HEK293 (cell line): ENCODE measurements around the gene UROC1.

Experiments
- CTCF ChIA-PET: fragments of 350-600 bp; formaldehyde crosslinking; extraction: SDS; loops from one replicate; lab custom pipeline; 2021; ENCODE audit warnings: antibody characterized with exemption; lab: Yijun Ruan, JAX
- POLR2A ChIA-PET: fragments of 300-600 bp; formaldehyde crosslinking; extraction: SDS; loops from one replicate; lab custom pipeline; 2020; ENCODE audit warnings: antibody characterized with exemption, inconsistent platforms; lab: Yijun Ruan, JAX
- H3K27ac ChIP-seq: fragments of 200-500 bp; sonication (Bioruptor generic); 2 replicates; pipeline ENCODE4 v1.5.1; 2014; ENCODE audit warnings: low read depth, low read length, control low read depth, inconsistent platforms; ENCODE audit errors: extremely low read depth
- H3K36me3 ChIP-seq, 2 experiments: fragments of 200-500 bp in 1 of 2; sonication (Bioruptor generic) in 1 of 2; 1 replicate in 1 of 2; 2 replicates in 1 of 2; pipeline ENCODE4 v1.5.1; 2014 to 2017; ENCODE audit warnings: inconsistent platforms in 2 of 2, low read length in 2 of 2; ENCODE audit not compliant: control insufficient read depth in 2 of 2, insufficient read depth in 1 of 2
- H3K4me1 ChIP-seq: fragments of 200-500 bp; sonication (Bioruptor generic); 2 replicates; pipeline ENCODE4 v1.5.1; 2014; ENCODE audit warnings: mild to moderate bottlenecking, low read length, inconsistent platforms; ENCODE audit not compliant: control insufficient read depth, insufficient read depth
- H3K4me3 ChIP-seq: 2 replicates; pipeline ENCODE4 v1.5.1; 2011; ENCODE audit warnings: low read depth, mild to moderate bottlenecking, control low read depth, low read length, moderate library complexity
- H3K9me3 ChIP-seq: fragments of 200-500 bp; sonication (Bioruptor generic); 2 replicates; pipeline ENCODE4 v1.5.1; 2014; ENCODE audit warnings: low read depth, low read length, inconsistent platforms; ENCODE audit not compliant: control insufficient read depth, insufficient read depth
- AEBP2 ChIP-seq: fragments of 450-650 bp; formaldehyde crosslinking; IDR thresholded peaks from 2 replicates; pipeline ENCODE4 v1.5.1; 2016; ENCODE audit warnings: missing biosample characterization, missing genetic modification characterization, borderline replicate concordance
- GFI1B ChIP-seq: fragments of 450-650 bp; formaldehyde crosslinking; IDR thresholded peaks from 2 replicates; pipeline ENCODE4 v1.5.1; 2016; ENCODE audit warnings: missing biosample characterization, missing genetic modification characterization
- GLI4 ChIP-seq: fragments of 450-650 bp; formaldehyde crosslinking; IDR thresholded peaks from 2 replicates; pipeline ENCODE4 v1.5.1; 2016; ENCODE audit warnings: missing biosample characterization, missing genetic modification characterization
- IKZF3 ChIP-seq: fragments of 450-650 bp; IDR thresholded peaks from 2 replicates; pipeline ENCODE4 v1.5.0; 2018; ENCODE audit warnings: missing biosample characterization, mild to moderate bottlenecking, missing genetic modification characterization, moderate library complexity
- KLF10 ChIP-seq: fragments of 450-650 bp; IDR thresholded peaks from 2 replicates; pipeline ENCODE4 v1.5.1; 2018; ENCODE audit warnings: missing biosample characterization, mild to moderate bottlenecking, missing genetic modification characterization
- PRDM1 ChIP-seq: fragments of 450-650 bp; formaldehyde crosslinking; IDR thresholded peaks from 2 replicates; pipeline ENCODE4; 2016; ENCODE audit warnings: missing biosample characterization, missing genetic modification characterization
- SCRT2 ChIP-seq: fragments of 450-650 bp; formaldehyde crosslinking; IDR thresholded peaks from 2 replicates; pipeline ENCODE4 v1.5.1; 2016; ENCODE audit warnings: missing biosample characterization, missing genetic modification characterization
- ZBTB26 ChIP-seq: fragments of 450-650 bp; formaldehyde crosslinking; optimal IDR thresholded peaks from 2 replicates; pipeline ENCODE3; 2016; ENCODE audit warnings: missing biosample characterization, mild to moderate bottlenecking, missing genetic modification characterization
- ZBTB8A ChIP-seq: fragments of 450-650 bp; formaldehyde crosslinking; IDR thresholded peaks from 2 replicates; pipeline ENCODE4 v1.5.1; 2016; ENCODE audit warnings: missing biosample characterization, missing genetic modification characterization
- ZFP69B ChIP-seq: fragments of 450-650 bp; formaldehyde crosslinking; IDR thresholded peaks from 2 replicates; pipeline ENCODE4 v1.5.1; 2016; ENCODE audit warnings: missing biosample characterization, missing genetic modification characterization
- ZNF157 ChIP-seq: fragments of 450-650 bp; formaldehyde crosslinking; IDR thresholded peaks from 2 replicates; pipeline ENCODE4 v1.5.1; 2016; ENCODE audit warnings: missing biosample characterization, missing genetic modification characterization
- ZNF18 ChIP-seq: fragments of 450-650 bp; formaldehyde crosslinking; IDR thresholded peaks from 2 replicates; pipeline ENCODE4 v1.5.1; 2016; ENCODE audit warnings: missing biosample characterization, missing genetic modification characterization
- ZNF324 ChIP-seq: fragments of 450-650 bp; formaldehyde crosslinking; IDR thresholded peaks from 2 replicates; pipeline ENCODE4 v1.5.1; 2016; ENCODE audit warnings: missing biosample characterization, missing genetic modification characterization
- ZNF398 ChIP-seq: fragments of 450-650 bp; formaldehyde crosslinking; IDR thresholded peaks from 2 replicates; pipeline ENCODE4 v1.5.1; 2017; ENCODE audit warnings: missing biosample characterization, missing genetic modification characterization
- ZNF404 ChIP-seq: fragments of 450-650 bp; formaldehyde crosslinking; IDR thresholded peaks from 2 replicates; pipeline ENCODE4 v1.5.1; 2017; ENCODE audit warnings: missing biosample characterization, missing genetic modification characterization
- ZNF488 ChIP-seq: fragments of 450-650 bp; formaldehyde crosslinking; IDR thresholded peaks from 2 replicates; pipeline ENCODE4 v1.5.1; 2016; ENCODE audit warnings: missing biosample characterization, missing genetic modification characterization
- ZNF514 ChIP-seq: fragments of 450-650 bp; formaldehyde crosslinking; IDR thresholded peaks from 2 replicates; pipeline ENCODE4 v1.5.1; 2016; ENCODE audit warnings: missing biosample characterization, missing genetic modification characterization
- ZNF518A ChIP-seq: fragments of 450-650 bp; formaldehyde crosslinking; conservative IDR thresholded peaks from 2 replicates; pipeline ENCODE4 v1.5.1; 2016; ENCODE audit warnings: low read depth, missing biosample characterization, missing genetic modification characterization
- ZNF600 ChIP-seq: fragments of 450-650 bp; formaldehyde crosslinking; IDR thresholded peaks from 2 replicates; pipeline ENCODE4 v1.5.1; 2016; ENCODE audit warnings: missing biosample characterization, missing genetic modification characterization
- ZNF654 ChIP-seq: fragments of 450-650 bp; formaldehyde crosslinking; IDR thresholded peaks from 2 replicates; pipeline ENCODE4 v1.5.1; 2016; ENCODE audit warnings: low read depth, missing biosample characterization, missing genetic modification characterization
- ZNF843 ChIP-seq: fragments of 450-650 bp; formaldehyde crosslinking; IDR thresholded peaks from 2 replicates; pipeline ENCODE4 v1.5.1; 2016; ENCODE audit warnings: missing biosample characterization, missing genetic modification characterization

Gene UROC1

GRCh38 chr3:126477061-126477380 lies 40.6 kb downstream of the UROC1 start:
- Histone ChIP-seq H3K36me3 (peaks cover 0 to 1% of the 10 kb centered on the region in 2 experiments; a peak in 1 of 3 replicates), H3K4me1 (peaks cover 8% of the 10 kb centered on the region; the same call in 1 of the 2 replicates), H3K9me3 (no peaks in the 10 kb centered on the region), H3K27ac (no peak overlapping the region), H3K4me3 (no peak overlapping the region)
- TF ChIP-seq GLI4 (tag by site-specific recombination) (no peak), ZNF843 (tag by site-specific recombination) (no peak), GFI1B (no peak), ZNF157 (tag by site-specific recombination) (no peak), PRDM1 (tag by site-specific recombination) (no peak), ZNF324 (no peak), ZBTB8A (tag by site-specific recombination) (no peak), AEBP2 (tag by site-specific recombination) (no peak), ZNF518A (no peak), ZNF404 (tag by site-specific recombination) (no peak), SCRT2 (tag by site-specific recombination) (no peak), ZNF398 (tag by site-specific recombination) (no peak), ZNF654 (tag by site-specific recombination) (no peak)
- ChIA-PET CTCF (interaction anchor here (1.0 kb wide), 1 partner anchor 505 kb away, joined by 3 read pairs; no protein-coding TSS in a partner anchor), POLR2A (interaction anchor here (0.9 kb wide), 1 partner anchor 37 kb away, joined by 3 read pairs; no protein-coding TSS in a partner anchor)

GRCh38 chr3:126476166-126477060 lies 41.2 kb downstream of the UROC1 start:
- Histone ChIP-seq H3K36me3 (peaks cover 0 to 8% of the 10 kb centered on the region in 2 experiments; a peak in 1 of 3 replicates), H3K4me3 (peak overlapping the region; percentile 58), H3K9me3 (no peaks in the 10 kb centered on the region), H3K4me1 (peaks cover 8% of the 10 kb centered on the region; the same call in 1 of the 2 replicates), H3K27ac (peak overlapping the region; percentile 71; the same call in 1 of the 2 replicates)
- CTCF ChIA-PET: interaction anchor here (1.0 to 1.1 kb wide), 2 partner anchors 50 to 506 kb away, joined by 3 read pairs; no protein-coding TSS in a partner anchor
- POLR2A ChIA-PET: interaction anchor here (0.9 kb wide), 1 partner anchor 37 kb away, joined by 3 read pairs; no protein-coding TSS in a partner anchor
- no peak; the same call in 1 of the 2 replicates for TF ChIP-seq ZFP69B
- TF ChIP-seq GLI4 (tag by site-specific recombination): no peak
- TF ChIP-seq ZNF488 (tag by site-specific recombination): no peak
- TF ChIP-seq KLF10 (tag by site-specific recombination): no peak
- TF ChIP-seq ZNF600 (tag by site-specific recombination): 0 out of 2 replicates have a peak, but pooled peaks have one; percentile 26
- TF ChIP-seq ZNF514 (tag by site-specific recombination): no peak
- no peak for TF ChIP-seq IKZF3 (tag by site-specific recombination)
- no peak for TF ChIP-seq ZNF18 (tag by site-specific recombination)
- TF ChIP-seq ZBTB26 (tag by site-specific recombination): peak; percentile 62
